Peyer's patch (tissue), 4 donors: ENCODE results near the gene SULT1E1. TPM values are rescaled to one million over a fixed set of nuclear protein-coding genes. Genes with fewer than 3 reads are reported as not detected.

Source experiments
- DNase-seq, 3 donors: peaks; one replicate each; pipeline ENCODE4 v3.0.0-alpha.2; 2017 to 2019
- H3K27ac ChIP-seq, 4 donors: fragments of 200-600 bp; sonication (generic); one replicate each; pipeline ENCODE4 v1.5.1; 2016 to 2019
- H3K27me3 ChIP-seq, 2 donors: fragments of 200-600 bp; sonication (generic); one replicate each; pipeline ENCODE4 v1.5.1; 2019
- H3K36me3 ChIP-seq, 3 donors: fragments of 200-600 bp; sonication (generic); one replicate each; pipeline ENCODE4 v1.5.1; 2016 to 2019
- H3K4me1 ChIP-seq, 4 donors: fragments of 200-600 bp; sonication (generic); one replicate each; pipeline ENCODE4 v1.5.1; 2016 to 2019
- H3K4me3 ChIP-seq, 4 donors: fragments of 200-600 bp; sonication (generic); 1 replicate in 3 of 4; 2 replicates in 1 of 4; pipeline ENCODE4 v1.5.1; 2016 to 2019; ENCODE audit warnings: mild to moderate bottlenecking in 1 of 4
- H3K9me3 ChIP-seq, 4 donors: fragments of 200-600 bp; sonication (generic); one replicate each; pipeline ENCODE4 v1.5.1; 2016 to 2019; ENCODE audit warnings: mild to moderate bottlenecking in 1 of 4
- CTCF ChIP-seq, 6 experiments: fragments of 450-650 bp in 4 of 6; fragments of 200-600 bp in 2 of 6; sonication (generic) in 1 of 6; IDR thresholded peaks; one replicate each; pipeline ENCODE4 v1.5.1; 2017 to 2019; ENCODE audit warnings: antibody characterized with exemption in 6 of 6, mild to moderate bottlenecking in 3 of 6, moderate library complexity in 1 of 6
- POLR2A ChIP-seq, 2 donors: fragments of 450-650 bp; IDR thresholded peaks; one replicate each; pipeline ENCODE4 v1.5.1; 2017; ENCODE audit warnings: antibody characterized with exemption in 2 of 2, mild to moderate bottlenecking in 2 of 2, moderate library complexity in 2 of 2
- total RNA-seq, 4 donors: library from RNA; depleted of rRNA; stranded (reverse); fragments of >200 nt; gene quantifications; one replicate each; pipeline ENCODE4 v1.1.0, GENCODE V29; 2016

SULT1E1 gene
- total RNA-seq, 4 donors from 2014 or later: 8.3 to 67.3 (median 44.1) TPM

GRCh38 chr4:69800599-69800998, 59.3 kb downstream of the SULT1E1 start:
- Histone ChIP-seq H3K4me3 (no peak overlapping the region), H3K27me3 (no peaks in the 10 kb centered on the region), H3K9me3 (no peaks in the 10 kb centered on the region), H3K4me1 (no peaks in the 10 kb centered on the region), H3K27ac (no peak overlapping the region), H3K36me3 (no peaks in the 10 kb centered on the region)
- no peak for DNase-seq
- TF ChIP-seq POLR2A (IDR thresholded peaks at IDR 0.05) (no peak), CTCF (IDR thresholded peaks at IDR 0.05) (no peak)

GRCh38 chr4:69799337-69799736, 60.6 kb downstream of the SULT1E1 start:
- no peak for TF ChIP-seq POLR2A (IDR thresholded peaks at IDR 0.05)
- TF ChIP-seq CTCF (IDR thresholded peaks at IDR 0.05): no peak
- Histone ChIP-seq H3K27me3 (no peaks in the 10 kb centered on the region), H3K36me3 (no peaks in the 10 kb centered on the region), H3K4me1 (no peaks in the 10 kb centered on the region), H3K4me3 (no peak overlapping the region), H3K27ac (no peak overlapping the region), H3K9me3 (no peaks in the 10 kb centered on the region)
- DNase-seq: no peak

GRCh38 chr4:69793732-69794131, 66.2 kb downstream of the SULT1E1 start:
- no peak for TF ChIP-seq POLR2A (IDR thresholded peaks at IDR 0.05)
- TF ChIP-seq CTCF (IDR thresholded peaks at IDR 0.05): no peak
- Histone ChIP-seq H3K36me3 (no peaks in the 10 kb centered on the region), H3K27me3 (no peaks in the 10 kb centered on the region), H3K4me3 (no peak overlapping the region), H3K4me1 (no peaks in the 10 kb centered on the region), H3K9me3 (no peaks in the 10 kb centered on the region), H3K27ac (no peak overlapping the region)
- DNase-seq: no peak

Other genes with a start within 250 kb of the SULT1E1 start
- not detected for gene UGT2A2, start 220.5 kb downstream of the SULT1E1 start, total RNA-seq
- gene UGT2A1, start 206.9 kb downstream of the SULT1E1 start, total RNA-seq: not detected
- gene SULT1B1, start 99.5 kb downstream of the SULT1E1 start, total RNA-seq: 100 to 1,000 TPM in 2 of 4 donors, 10 to 100 TPM in 2; 15.7 to 137 (median 99.9) TPM
- not detected for gene CSN1S1, start 70.9 kb upstream of the SULT1E1 start, total RNA-seq
- not detected for gene CSN2, start 105.6 kb upstream of the SULT1E1 start, total RNA-seq
- not detected for gene STATH, start 135.8 kb upstream of the SULT1E1 start, total RNA-seq
- not detected for gene HTN3, start 168.3 kb upstream of the SULT1E1 start, total RNA-seq
- gene HTN1, start 190.3 kb upstream of the SULT1E1 start, total RNA-seq: not detected